Ammon's horn (tissue), 1 donor: Measurements from ENCODE around the gene POLR1B.
A peak's percentile ranks its signal among the peaks of the same experiment; 100 is the strongest.
"Not testable (repeated sequence)": the region's sequence is repeated elsewhere in the genome, so short reads cannot be mapped to it uniquely, and the experiment has no call there.

Experiments used
- DNase-seq: peaks from one replicate; pipeline ENCODE4 v3.0.0-alpha.2; 2016; ENCODE audit warnings: low spot score

POLR1B gene

DNA sequence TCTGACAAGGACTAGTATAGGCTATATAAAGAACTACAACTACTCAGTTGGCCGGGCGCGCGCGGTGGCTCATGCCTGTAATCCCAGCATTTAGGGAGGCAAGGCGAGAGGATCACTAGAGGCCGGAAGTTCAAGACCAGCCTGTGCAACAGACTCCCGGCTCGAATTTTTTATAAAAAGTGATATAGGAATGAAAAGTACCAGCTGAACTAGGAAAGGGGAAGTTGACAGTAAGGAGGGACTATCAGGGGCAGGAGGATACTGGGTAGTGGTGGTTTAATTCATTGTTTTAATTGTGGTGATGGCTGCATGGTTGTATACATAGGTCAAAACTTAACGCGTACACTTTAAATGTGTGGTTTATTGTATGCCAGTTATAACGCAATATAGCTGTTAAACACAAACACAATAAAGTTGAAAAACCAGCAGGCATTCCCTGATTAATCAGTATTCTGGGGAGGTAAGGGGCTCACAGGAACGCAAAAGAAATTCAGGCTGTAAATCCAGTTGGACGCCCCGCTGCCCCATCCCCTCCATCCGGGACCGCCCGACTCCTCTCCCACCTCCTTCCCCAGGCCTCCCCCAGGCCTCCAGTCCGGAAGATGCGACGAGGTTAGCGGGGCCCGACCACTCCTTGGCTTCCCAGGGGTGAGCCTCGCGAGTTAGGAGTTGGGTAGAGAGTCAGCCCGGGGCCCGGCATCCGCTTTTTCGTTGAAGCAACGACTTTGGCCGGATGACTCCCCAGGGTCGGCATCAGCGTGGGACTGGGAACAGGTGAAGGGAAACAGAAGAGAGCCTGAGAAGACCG lies 746 bp upstream of the POLR1B start:
- DNase-seq = peak; percentile 86

GRCh38 chr2:112542984-112543661 lies 858 bp downstream of the POLR1B start:
- DNase-seq = peak; percentile 10

GRCh38 chr2:112547333-112547732 lies 5.1 kb downstream of the POLR1B start:
- DNase-seq = no peak

DNA sequence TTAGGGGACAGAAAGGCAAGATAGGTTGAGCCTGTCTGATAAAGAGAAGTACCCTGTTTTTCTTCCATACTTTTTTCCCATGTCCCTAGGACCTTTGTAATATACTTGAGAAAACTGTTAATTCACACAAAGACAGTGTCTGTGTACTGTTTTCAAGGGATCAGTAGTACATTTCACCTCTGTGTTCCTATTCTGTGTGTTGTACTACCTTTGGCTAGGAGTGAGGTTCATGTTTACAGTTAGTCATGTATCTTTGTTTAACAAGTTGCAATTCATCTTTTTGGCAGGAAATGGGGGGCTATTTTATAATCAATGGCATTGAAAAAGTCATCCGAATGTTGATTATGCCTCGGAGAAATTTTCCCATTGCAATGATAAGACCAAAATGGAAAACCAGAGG lies 6.7 kb downstream of the POLR1B start:
- no peak for DNase-seq

GRCh38 chr2:112566104-112566503 lies 23.8 kb downstream of the POLR1B start:
- no peak for DNase-seq

DNA sequence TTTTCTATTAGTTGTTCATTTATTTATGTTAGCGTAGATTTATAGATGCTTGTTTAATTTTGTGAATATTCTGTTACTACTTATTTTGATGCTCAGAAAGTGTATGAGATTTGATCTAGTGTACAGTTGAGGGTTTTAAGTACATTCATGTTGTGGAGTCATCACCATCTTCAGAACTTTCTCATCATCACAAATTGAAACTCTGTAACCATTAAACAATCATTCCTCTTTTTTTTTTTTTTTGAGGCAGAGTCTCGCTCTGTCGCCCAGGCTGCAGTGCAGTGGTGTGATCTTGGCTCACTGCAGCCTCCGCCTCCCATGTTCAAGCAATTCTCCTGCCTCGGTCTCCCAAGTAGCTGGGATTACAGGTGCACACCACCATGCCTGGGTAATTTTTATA lies 24.2 kb downstream of the POLR1B start:
- not testable (repeated sequence) for DNase-seq

- no peak for DNase-seq
These were observed 29.7 kb downstream of the POLR1B start for GRCh38 chr2:112572005-112572404.

DNA sequence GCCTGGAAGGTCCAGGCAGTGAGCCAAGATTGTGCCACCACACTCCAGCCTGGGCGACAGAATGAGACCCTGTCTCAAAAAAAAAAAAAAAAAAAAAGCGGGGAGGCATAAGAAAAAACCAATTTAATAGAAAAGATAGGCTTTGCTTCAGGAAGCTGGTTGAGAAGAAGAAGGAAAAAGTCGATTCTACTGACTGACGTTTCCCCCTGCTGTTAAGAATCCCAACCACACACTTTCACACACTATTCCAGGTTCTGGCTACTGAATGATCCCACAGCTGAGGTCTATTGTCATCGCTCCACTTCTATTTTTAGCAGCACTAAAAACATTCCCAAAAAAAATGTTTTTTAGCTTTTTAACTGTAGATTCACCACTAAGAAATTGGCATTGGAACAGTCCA lies 35.5 kb downstream of the POLR1B start:
- no peak for DNase-seq

DNA sequence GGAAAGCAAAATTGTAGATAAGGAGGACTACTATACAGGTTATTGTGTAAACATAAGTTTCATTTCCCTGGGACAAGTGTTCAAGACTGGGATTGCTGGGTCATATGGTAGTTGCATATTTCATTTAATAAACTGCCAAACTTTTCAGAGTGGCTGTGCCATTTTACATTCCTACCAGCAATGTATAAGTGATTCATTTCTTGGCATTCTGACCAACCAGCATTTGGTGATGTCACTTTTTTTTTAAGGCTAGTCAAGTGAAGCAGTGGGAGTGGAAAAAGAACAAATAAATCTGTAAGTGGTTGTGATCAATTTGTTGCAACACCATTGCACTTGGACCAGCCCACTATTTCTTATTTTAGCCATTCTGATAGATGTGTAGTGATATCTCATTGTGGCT lies 37.0 kb downstream of the POLR1B start:
- peak; percentile 54 for DNase-seq

DNA sequence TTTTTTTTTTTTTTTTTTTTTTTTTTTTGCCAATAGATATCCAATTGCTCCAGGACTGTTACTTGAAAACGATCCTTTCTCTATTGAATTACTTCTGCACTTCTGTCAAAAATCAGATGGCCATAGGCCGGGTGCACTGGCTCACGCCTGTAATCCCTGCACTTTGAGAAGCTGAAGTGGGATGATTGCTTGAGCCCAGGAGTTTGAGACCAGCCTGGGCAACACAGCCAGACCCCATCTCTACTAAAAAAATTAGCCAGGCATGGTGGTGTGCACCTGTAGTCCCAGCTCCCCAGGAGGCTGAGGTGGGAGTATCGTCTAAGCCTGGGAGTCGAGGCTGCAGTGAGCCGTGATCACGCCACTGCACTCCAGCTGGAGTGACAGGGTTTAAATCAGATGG lies 37.8 kb downstream of the POLR1B start:
- no peak for DNase-seq

- DNase-seq = peak; percentile 53
These were observed 40.1 kb downstream of the POLR1B start for GRCh38 chr2:112582314-112582746.

GRCh38 chr2:112583497-112584133 lies 41.4 kb downstream of the POLR1B start:
- DNase-seq = peak; percentile 35

DNA sequence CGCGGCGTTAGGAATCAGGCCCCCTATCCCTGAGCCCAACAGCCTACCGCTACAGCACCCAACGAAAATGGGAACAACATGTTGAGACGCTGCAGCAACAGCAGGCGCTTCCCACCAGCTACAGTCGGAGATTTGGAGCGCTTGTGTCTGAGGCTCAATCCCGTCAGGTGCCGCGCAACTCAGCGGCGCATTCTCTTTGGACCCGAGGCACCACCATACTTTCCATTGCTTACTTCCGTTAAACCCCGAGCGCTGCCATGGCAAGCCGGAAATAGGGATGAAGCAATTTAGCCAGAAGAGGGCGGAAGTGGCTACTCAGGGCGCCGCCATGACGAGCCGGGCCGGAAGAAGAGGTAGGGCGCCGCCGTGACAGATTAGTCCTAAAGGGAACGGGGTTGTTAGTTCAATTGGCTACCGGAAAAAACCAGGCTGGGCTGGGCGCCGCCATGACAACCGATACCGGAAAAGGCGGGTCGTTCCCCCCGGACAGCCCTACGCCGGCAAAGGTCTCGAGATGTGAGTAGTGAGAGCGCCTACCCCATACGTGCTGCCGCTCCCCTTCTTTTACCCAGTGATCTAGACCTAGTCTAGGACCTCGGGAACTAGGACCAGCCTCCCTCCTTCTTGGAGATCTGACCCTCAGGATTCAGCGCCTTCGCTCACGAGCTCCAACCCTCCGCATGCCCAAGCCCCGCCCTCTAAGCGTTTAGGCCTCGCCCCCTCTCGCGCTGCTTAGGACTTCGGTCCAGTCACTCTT lies 42.0 kb downstream of the POLR1B start, which contains the start of gene CHCHD5:
TSS of gene CHCHD5 (plus strand) at position 476 of the 757 bp plus-strand sequence. CDS start at position 515, 39 bp downstream.
- DNase-seq = peak; percentile 98

GRCh38 chr2:112584891-112585250 lies 42.6 kb downstream of the POLR1B start:
- DNase-seq = no peak

DNA sequence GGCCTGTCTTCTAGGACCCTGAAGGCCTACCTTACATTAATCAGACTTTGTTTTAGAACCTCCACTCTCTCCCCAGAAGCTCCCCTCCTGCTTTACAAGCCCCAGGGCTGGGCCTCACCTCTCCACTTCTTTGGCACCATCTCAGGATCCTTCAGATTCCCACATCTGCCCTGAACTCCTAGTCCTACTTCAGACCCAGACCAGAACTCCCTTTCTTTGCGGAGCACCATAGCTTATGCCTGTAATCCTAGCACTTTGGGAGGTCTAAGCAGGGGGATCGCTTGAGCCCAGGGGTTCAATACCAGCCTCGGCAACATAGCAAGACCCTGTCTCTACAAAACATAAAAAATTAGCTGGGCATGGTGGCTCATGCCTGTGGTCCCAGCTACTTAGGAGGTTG lies 43.1 kb downstream of the POLR1B start:
- no peak for DNase-seq

DNA sequence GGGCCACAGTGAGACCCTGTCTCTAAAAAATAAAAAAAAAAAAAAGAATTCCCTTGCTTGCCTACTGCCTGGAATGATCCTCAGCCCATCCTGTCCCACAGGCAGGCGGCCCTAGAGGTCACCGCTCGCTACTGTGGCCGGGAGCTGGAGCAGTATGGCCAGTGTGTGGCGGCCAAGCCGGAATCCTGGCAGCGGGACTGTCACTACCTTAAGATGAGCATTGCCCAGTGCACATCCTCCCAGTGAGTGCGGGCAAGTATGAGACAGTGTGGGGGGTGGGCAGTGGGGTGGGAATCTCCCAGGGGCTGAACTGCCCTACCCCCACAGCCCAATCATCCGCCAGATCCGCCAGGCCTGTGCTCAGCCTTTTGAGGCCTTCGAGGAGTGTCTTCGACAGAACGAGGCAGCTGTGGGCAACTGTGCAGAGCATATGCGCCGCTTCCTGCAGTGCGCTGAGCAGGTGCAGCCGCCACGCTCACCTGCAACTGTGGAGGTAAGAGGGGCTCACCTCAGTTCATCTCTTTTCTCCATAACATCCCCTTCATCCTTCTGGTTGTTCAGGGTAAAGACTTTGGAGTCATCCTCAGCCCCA lies 43.7 kb downstream of the POLR1B start:
- no peak for DNase-seq

DNA sequence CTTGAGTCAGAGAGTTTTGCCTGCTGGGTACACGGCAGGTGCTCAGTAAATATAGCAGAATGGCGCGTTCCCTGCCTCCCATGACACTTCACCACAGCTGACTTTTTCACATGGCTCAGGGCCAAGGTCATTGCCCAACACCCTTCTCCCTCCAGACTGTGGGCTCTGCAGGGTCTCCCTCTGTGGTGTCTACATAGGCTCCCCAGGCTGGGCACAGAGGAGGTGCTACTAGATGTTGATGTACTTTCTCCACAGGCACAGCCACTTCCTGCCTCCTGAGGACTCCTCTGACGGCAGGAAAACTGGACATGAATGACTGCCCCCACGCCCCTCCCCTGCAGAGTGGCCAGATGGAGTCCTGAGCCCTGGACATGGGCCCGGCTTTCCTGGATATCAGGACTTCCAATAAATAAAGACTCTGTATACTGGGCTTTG lies 46.4 kb downstream of the POLR1B start:
- DNase-seq = no peak

GRCh38 chr2:112591413-112591812 lies 49.1 kb downstream of the POLR1B start:
- DNase-seq = no peak

GRCh38 chr2:112593736-112594135 lies 51.5 kb downstream of the POLR1B start:
- no peak for DNase-seq

- DNase-seq = no peak
These were observed 55.5 kb downstream of the POLR1B start for GRCh38 chr2:112597537-112598322.

- no peak for DNase-seq
These were observed 58.4 kb downstream of the POLR1B start for GRCh38 chr2:112600634-112601033.
